Transverse colon (tissue), 4 donors: Measurements from ENCODE around the gene NBPF6.

Source experiments
- CTCF ChIP-seq, 5 experiments: fragments of 200-600 bp in 3 of 5; fragments of 450-650 bp in 2 of 5; sonication (generic) in 3 of 5; IDR thresholded peaks; 1 replicate in 2 of 5; 2 replicates in 3 of 5; pipeline ENCODE4 v1.5.1; 2016 to 2017; ENCODE audit warnings: antibody characterized with exemption in 5 of 5, inconsistent platforms in 3 of 5, mild to moderate bottlenecking in 2 of 5, moderate library complexity in 1 of 5
- POLR2A ChIP-seq: fragments of 450-650 bp; IDR thresholded peaks from one replicate; pipeline ENCODE4 v1.6.1; 2016; ENCODE audit warnings: antibody characterized with exemption, mild to moderate bottlenecking, moderate library complexity
- POLR2AphosphoS5 ChIP-seq, 3 donors: sonication (generic); formaldehyde crosslinking; IDR thresholded peaks; one replicate each; pipeline ENCODE4 v1.6.1; 2016; ENCODE audit warnings: antibody characterized with exemption in 3 of 3

- no peak for TF ChIP-seq CTCF (IDR thresholded peaks at IDR 0.05)
- TF ChIP-seq POLR2A = no peak
- no peak for TF ChIP-seq POLR2AphosphoS5 (IDR thresholded peaks at IDR 0.05)
Observed at GRCh38 chr1:108502624-108503023, 52.5 kb downstream of the NBPF6 start.
